Hematopoietic multipotent progenitor cell (in vitro differentiated cells): Measurements from ENCODE around the gene BCORL1. TPM values are rescaled to one million over a fixed set of nuclear protein-coding genes. Genes with fewer than 3 reads are reported as not detected.

Experiments
- DNase-seq, 3 donors: peaks; one replicate each; pipeline ENCODE4 v3.0.0-alpha.2; 2011 to 2015; ENCODE audit warnings: low read depth in 2 of 3, low spot score in 2 of 3
- total RNA-seq: library from RNA; depleted of rRNA; stranded (reverse); fragments of >200 nt; gene quantifications from one replicate; pipeline ENCODE4 v1.2.3, GENCODE V29; 2012

BCORL1 gene
- total RNA-seq, 1 donor, result 7.0 TPM

GRCh38 chrX:130012683-130013082 lies 30.2 kb downstream of the BCORL1 start:
- DNase-seq, result no peak

GRCh38 chrX:130013661-130014060 lies 31.2 kb downstream of the BCORL1 start:
- no peak for DNase-seq

GRCh38 chrX:130014356-130014755 lies 31.9 kb downstream of the BCORL1 start:
- no peak for DNase-seq

- DNase-seq, result no peak
These were observed 32.3 kb downstream of the BCORL1 start for GRCh38 chrX:130014770-130015169.

GRCh38 chrX:130015181-130015580 lies 32.7 kb downstream of the BCORL1 start:
- no peak for DNase-seq

- no peak for DNase-seq
These were observed 35.7 kb downstream of the BCORL1 start for GRCh38 chrX:130018143-130018542.

GRCh38 chrX:130020661-130021324 lies 38.4 kb downstream of the BCORL1 start:
- DNase-seq, result no peak

GRCh38 chrX:130024127-130024526 lies 41.7 kb downstream of the BCORL1 start:
- peak; percentile 46 to 88 (median 80) for DNase-seq

GRCh38 chrX:130025256-130025655 lies 42.8 kb downstream of the BCORL1 start:
- DNase-seq, result no peak

- no peak for DNase-seq
These were observed 45.1 kb downstream of the BCORL1 start for GRCh38 chrX:130027569-130027968.

- peak; percentile 22 to 46 (median 35) for DNase-seq
These were observed 45.8 kb downstream of the BCORL1 start for GRCh38 chrX:130028196-130028595.

- no peak for DNase-seq
These were observed 48.4 kb downstream of the BCORL1 start for GRCh38 chrX:130030826-130031225.

- no peak for DNase-seq
These were observed 50.1 kb downstream of the BCORL1 start for GRCh38 chrX:130032552-130032951.

GRCh38 chrX:130034178-130034577 lies 51.7 kb downstream of the BCORL1 start:
- no peak for DNase-seq

- DNase-seq, result no peak
These were observed 57.4 kb downstream of the BCORL1 start for GRCh38 chrX:130039847-130040246.

GRCh38 chrX:130047416-130047815 lies 65.0 kb downstream of the BCORL1 start:
- no peak for DNase-seq

- DNase-seq, result no peak
These were observed 66.3 kb downstream of the BCORL1 start for GRCh38 chrX:130048686-130049222.

- DNase-seq, result no peak
These were observed 67.4 kb downstream of the BCORL1 start for GRCh38 chrX:130049821-130050220.

- no peak for DNase-seq
These were observed 68.9 kb downstream of the BCORL1 start for GRCh38 chrX:130051176-130051845.

GRCh38 chrX:130053236-130053635 lies 70.8 kb downstream of the BCORL1 start:
- no peak for DNase-seq

- no peak for DNase-seq
These were observed 72.7 kb downstream of the BCORL1 start for GRCh38 chrX:130055103-130055502.

- no peak for DNase-seq
These were observed 73.5 kb downstream of the BCORL1 start for GRCh38 chrX:130055899-130056298.
